GF-D8 (cell line): ENCODE data around the gene C1QA.
"Not testable (repeated sequence)": the region's sequence is repeated elsewhere in the genome, so short reads cannot be mapped to it uniquely, and the experiment has no call there.

Experiments used
- DNase-seq: peaks from one replicate; lab custom pipeline; 2025; lab: John Stamatoyannopoulos, UW

C1QA gene

DNA sequence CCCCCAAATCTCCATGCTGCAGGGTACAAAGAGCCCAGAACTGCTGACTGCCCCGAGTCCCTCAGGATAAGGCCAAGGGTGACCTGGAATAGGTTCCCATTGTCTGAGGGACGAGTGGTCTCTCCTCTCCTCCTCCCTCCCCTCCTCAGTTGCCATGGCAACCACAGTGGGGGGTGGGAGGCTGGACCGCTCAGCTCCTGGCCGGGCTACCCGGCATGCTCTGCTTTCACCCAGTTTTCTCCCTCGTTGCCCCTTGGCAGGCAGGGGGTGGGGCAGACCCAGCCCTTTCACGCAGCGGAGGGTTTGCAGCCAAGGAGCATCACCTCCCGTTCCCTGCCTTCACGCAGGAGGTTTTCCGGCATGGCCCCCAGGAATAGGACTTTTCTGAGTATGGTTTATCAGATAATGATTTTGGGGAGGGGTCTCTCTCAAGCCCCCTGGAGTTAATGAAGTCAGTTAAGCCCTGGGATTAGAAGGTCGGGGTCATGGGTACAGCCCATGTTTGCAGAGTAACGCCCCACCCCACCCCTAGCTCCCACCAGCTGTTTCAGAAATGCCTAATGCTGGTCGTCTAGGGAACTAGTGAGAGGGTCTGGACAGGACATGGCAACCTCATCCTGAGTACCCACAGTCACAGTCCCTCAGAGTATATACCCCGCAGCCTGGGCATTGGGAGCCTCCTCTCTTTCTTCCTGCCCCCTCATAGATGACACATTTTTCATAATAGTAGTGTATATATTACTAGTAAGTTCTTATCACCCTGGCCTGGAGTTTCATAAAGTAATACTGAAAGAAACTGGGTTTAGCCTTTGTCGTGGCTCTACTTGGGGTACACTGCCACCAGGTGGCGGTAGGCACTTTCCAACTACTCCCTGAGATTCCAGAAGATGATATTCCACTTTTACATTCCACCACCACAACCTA lies 37.3 kb downstream of the C1QA start:
- no peak for DNase-seq

GRCh38 chr1:22674410-22674749 lies 38.0 kb downstream of the C1QA start:
- no peak for DNase-seq

DNA sequence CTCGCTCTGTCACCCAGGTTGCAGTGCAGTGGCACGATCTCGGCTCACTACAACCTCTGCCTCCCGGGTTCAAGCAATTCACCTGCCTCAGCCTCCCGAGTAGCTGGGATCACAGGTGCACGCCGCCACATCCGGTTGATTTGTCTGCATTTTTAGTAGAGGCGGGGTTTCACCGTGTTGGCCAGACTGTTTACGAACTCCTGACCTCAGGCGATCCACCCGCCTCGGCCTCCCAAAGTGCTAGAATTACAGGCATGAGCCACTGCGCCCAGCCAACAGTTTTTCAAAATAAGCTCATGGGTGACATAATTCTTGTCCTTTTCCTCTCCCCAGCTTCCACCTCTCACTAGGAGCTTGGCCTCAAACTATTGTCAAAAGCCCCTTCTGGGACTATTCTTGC lies 39.7 kb downstream of the C1QA start:
- not testable (repeated sequence) for DNase-seq

- no peak for DNase-seq
Measured at GRCh38 chr1:22676916-22677583, 40.6 kb downstream of the C1QA start.

GRCh38 chr1:22677931-22678896 lies 41.8 kb downstream of the C1QA start:
- DNase-seq: no peak

DNA sequence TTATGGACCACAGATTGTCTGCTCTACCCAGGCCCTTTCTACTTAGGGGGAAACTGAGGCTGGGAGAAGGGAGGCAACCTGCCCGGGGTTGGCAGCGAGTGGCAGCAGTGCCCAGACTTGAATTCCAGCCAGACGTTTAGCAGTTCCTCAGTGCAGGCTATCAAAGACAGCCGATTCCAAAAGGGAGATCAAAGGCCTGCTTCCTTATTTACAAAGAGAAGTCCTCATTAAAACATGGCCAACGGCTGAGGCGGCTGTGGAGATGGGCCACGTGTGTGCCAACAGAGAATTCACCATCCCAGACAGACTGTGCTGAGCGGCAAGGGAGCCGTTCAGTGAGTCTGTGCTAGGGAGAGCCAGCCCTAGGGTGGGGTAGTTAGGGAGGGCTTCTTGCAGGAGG lies 44.3 kb downstream of the C1QA start:
- no peak for DNase-seq

GRCh38 chr1:22681556-22682276 lies 45.3 kb downstream of the C1QA start:
- no peak for DNase-seq

DNA sequence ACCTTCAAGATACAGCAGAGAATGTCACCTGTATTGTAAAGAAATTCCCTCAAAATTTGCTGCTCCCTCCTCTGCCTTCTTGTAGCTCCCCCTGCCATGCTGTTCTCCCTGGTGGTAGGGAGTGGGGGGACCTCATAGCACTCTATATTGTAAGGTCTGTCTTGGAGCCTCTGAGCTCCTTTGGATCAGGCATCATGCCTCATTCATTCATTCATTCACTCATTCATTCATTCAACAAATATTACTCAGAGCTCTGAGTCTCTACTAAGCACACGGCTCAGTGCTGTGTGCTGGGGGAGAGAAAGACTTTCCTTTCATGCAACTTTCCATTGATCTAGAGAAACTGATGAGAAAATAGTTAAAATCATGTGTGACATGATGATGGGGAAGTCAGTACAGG lies 47.1 kb downstream of the C1QA start:
- DNase-seq: no peak

DNA sequence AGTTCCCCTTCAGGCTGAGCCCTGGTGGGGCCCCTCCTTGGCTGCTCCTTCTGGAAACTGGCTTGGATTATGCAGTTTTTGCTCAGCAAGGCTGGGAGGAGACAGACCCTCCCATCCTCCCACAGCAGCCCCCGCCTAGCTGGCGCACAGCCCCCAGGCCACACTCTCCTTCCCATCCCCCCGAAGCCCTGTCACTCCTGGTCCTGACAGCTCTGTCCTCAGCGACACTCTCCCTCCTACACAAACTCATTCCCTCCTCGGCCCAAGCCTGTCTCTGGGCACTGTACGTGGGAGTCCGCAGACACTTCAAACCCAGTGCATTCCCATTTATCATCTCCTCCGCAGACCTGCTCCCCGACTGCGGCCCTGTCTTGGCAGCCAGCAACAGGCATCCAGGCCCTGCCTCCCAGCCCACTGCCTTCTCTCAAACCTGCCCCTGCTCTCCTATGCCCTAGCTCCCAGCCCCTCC lies 49.2 kb downstream of the C1QA start:
- no peak for DNase-seq

- DNase-seq: no peak
Measured at GRCh38 chr1:22687191-22687590, 50.8 kb downstream of the C1QA start.

DNA sequence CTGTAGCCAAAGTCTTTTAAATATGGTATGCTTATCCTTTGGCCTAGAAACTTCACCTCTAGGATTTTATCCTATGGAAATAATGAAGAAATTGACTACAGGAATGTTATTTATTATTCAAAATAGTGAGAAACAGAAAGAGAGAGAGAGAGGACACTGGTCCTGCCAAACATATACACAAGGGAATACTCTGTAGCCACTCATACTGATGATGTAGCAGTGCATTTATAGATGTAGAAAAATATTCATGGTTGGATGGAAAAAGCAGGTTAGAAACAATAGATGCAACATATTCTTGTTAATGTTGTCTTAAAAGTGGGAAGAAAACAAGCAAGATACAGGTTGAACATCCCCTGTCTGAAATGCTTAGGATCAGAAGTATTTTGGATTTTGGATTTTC lies 52.0 kb downstream of the C1QA start:
- DNase-seq: no peak
